Measurements from ENCODE around the gene PHACTR4.
"Not testable (repeated sequence)": the region's sequence is repeated elsewhere in the genome, so short reads cannot be mapped to it uniquely, and the experiment has no call there.

PHACTR4 gene

GRCh38 chr1:28505406-28506187 lies 136.1 kb downstream of the PHACTR4 start, which contains the start of gene RCC1:
Gene RCC1 (plus strand): TSS chr1:28506043. CDS start chr1:28529867, 23,824 bp downstream.
- DNase-seq: peak; percentile 92

- DNase-seq: no peak
These were observed 137.3 kb downstream of the PHACTR4 start for GRCh38 chr1:28506907-28507246.

DNA sequence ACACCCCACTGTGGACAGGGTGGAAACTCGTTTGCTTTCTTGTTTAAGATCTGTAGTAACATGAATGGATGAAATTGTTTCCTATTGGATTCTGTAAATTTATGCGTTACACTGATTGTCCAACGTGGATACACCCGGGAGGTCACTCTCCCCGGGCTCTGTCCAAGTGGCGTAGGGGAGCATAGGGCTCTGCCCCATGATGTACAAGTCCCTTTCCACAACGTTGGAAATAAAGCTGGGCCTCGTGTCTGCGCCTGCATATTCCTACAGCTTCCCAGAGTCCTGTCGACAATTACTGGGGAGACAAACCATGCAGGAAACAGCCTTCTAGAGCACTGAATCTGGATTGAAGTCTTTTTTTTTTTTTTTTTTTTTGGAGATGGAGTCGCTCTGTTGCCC lies 137.7 kb downstream of the PHACTR4 start:
- no peak for DNase-seq

DNA sequence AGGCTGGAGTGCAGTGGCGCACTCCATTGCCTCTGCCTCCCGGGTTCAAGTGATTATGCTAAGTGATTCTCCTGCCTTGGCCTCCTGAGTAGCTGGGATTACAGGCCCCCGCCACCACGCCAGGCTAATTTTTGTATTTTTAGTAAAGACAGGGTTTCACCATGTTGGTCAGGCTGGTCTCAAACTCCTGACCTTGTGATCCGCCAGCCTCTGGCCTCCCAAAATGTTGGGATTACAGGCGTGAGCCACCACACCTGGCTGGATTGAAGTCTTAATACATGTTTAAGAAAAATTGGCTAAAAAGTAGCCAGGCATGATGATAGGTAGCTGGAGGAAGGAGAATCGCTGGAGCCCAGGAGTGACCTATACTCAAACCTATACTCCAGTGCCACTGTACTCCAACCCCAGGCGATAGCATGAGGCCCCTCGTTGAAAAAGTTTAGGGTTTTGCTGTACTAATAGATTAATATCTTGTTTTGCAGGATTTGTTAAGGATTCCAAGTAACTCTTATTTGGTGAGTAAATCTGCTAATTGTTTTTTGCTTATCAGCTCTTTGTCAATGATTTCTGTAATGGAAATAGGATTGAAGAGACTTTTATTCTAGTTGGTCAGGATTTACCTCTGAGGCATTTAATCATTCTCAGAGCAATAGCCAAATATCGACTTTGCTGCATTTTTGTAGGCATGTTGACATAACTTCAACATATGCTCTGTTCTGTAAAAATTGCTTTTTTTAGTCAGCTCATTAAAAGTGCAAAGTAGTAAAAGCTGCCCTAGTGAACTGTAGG lies 138.3 kb downstream of the PHACTR4 start:
- no peak for DNase-seq

DNA sequence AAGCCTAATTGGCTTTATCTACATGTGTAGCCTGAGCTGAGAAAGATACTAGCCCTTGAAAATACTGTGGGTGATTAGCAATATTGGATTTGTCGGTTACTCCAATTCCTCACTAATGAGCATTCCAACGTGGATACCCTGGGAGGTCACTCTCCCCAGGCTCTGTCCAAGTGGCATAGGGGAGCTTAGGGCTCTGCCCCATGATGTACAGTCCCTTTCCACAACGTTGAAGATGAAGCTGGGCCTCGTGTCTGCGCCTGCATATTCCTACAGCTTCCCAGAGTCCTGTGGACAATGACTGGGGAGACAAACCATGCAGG lies 138.9 kb downstream of the PHACTR4 start:
- no peak for DNase-seq

GRCh38 chr1:28509705-28510272 lies 140.2 kb downstream of the PHACTR4 start:
- peak; percentile 16 for DNase-seq

DNA sequence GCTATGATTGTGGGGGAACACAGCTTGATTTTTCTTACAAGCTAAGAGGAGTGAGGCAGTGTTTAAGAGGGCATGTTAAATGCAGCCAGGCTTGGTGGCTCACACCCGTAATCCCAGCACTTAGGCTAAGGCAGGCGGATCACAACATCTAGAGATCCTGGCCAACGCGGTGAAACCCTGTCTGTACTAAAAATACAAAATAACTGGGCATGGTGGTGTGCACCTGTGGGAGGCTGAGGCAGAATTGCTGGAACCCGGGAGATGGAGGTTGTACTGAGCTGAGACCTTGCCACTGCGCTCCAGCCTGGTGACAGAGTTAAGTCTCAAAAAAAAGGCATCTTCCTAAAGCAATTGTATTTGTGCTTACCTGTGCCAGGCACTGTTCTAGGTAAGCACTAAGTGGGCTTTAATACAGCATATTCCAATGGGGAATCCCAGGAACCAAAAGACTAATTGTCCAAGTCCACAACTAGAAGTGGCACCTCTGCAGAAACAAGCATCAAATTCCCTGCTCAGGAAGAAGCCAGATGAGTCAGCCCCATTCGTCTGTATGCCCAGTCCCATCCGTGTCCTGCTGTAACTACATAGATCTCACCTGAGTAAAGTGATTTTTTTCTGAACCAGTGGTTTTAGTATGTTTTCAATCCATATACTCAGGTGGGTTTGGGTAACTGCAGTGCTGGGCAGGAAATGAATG lies 140.9 kb downstream of the PHACTR4 start:
- no peak for DNase-seq

DNA sequence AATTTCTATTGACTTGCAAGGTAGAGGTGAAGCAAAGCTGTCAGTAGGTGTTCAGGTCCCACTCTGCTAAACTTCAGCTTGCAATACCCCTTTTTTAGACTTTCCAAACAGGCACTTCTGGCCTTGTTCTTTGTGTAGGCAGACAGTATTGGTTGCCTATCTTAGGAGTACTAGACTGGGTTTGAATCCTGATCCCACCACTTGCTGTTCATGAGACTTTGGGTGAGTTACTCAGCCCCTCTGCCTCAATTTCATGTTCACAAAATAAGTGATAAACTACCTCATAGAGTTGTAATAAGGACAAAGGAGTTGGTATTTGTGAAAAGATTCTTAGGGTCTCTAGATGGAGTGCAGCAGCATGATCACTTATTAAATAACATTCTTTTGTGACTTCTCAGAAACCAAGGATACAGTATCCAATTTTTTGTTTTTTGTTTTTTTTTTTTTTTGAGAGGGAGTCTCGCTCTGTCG lies 141.5 kb downstream of the PHACTR4 start:
- no peak for DNase-seq

DNA sequence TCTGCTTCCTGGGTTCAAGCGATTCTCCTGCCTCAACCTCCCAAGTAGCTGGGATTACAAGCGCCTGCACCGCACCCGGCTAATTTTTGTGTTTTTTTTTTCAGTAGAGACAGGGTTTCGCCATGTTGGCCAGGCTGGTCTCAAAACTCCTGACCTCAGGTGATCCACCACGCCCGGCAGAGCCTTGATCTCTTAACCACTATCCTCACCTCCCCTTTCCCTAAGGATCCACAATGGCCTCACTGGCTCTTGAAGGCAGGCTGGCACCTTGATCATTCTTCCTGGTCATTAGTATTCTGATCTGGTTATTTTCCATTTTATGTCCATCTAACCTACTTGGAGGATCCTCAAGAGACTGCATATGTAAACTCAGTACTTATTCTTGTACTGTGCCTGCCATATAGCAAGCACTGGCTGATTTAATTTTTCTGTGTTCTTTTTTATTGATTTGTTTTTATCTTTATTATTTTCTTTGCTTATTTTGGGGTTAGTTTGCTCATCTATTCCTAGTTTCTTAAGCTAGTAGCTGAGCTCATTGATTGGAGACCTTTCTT lies 142.6 kb downstream of the PHACTR4 start:
- DNase-seq: no peak

GRCh38 chr1:28514445-28514933 lies 144.9 kb downstream of the PHACTR4 start:
- DNase-seq: not testable (repeated sequence)

DNA sequence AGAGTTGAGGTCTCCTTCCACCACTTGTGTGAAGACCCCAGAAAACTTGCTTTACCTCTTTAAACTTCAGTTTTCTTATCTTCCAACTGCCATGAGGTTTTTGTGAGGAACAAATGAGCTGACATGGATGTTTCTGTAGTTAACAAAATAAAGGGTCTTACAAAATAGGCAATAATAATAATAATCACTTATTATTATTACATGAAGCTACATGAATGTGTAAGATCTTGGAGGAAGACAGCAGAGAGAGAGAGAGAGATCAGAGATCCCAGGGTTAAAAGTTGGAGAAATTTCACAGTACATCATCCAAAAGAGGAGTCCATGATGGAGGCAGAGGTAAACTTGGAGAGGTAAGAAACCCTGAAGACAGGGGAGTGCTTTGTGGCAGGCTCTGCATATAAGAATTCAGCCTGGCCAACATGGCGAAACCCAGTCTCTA lies 147.0 kb downstream of the PHACTR4 start:
- DNase-seq: no peak

- DNase-seq: no peak
These were observed 148.1 kb downstream of the PHACTR4 start for GRCh38 chr1:28517649-28517999.

DNA sequence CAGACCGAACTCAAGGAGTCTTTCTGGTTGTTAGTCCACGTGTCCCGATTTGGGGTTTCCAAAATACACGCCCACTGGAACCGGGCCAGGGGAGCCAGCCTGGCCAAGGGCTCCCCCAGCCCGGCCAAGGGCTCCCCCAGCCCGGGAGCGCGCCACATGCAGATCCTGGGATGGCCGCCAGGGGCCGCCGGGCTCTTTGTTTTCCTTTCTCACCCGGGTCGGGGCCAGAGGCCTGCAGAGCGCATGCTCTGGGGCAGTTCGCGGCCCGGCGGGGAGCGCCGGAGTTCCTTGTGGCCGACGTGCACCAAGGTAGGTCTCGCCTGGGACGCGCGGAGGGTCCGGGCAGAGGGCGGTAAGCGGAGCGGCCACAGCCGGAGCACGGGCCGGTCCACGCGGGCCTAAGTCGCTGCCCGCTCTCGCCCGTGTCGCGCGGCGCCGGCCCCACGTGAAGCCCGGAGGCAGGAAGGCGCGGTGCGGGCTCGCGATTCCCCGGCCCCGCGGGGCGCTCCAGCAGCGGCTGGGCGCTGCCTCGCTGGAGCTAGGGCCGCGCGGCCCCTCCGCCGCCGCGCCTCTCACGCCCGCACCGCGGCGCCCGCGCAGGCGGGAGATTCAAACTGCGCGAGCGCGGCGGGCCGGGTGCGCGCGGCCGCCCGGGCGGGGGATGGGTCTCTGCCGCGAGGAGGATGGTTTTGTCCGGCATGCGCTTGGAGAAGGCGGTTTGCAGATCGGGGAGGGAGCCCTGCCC lies 148.6 kb downstream of the PHACTR4 start:
- DNase-seq: peak; percentile 80

DNA sequence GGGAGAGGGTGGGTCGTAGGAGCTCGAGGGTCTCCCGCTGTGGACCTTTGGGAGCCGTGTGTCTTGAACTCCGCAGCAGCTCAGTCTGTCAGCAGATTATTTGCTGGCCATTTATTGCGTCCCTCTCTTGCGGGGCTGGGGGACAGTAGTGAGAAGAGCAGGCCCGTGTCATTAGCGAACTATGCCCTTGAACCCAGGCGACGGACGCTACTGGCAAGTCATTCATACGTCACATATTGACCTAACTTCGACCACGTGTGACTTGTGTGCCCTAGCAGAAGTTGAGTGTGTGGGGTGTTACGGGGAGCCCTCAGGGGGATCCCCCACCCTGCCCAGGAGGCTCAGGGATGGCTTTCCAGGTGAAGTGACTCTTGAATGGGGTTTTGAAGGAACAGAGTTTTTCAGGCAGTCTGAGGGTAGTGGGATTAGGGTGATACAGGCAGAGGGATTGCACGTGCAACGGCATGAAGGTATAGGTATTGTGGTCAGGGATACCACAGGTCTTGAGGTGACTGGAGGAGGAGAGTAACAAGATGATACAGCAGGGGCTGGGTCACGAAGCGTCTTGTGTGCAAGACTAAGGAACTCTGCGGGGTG lies 149.3 kb downstream of the PHACTR4 start:
- DNase-seq: no peak

DNA sequence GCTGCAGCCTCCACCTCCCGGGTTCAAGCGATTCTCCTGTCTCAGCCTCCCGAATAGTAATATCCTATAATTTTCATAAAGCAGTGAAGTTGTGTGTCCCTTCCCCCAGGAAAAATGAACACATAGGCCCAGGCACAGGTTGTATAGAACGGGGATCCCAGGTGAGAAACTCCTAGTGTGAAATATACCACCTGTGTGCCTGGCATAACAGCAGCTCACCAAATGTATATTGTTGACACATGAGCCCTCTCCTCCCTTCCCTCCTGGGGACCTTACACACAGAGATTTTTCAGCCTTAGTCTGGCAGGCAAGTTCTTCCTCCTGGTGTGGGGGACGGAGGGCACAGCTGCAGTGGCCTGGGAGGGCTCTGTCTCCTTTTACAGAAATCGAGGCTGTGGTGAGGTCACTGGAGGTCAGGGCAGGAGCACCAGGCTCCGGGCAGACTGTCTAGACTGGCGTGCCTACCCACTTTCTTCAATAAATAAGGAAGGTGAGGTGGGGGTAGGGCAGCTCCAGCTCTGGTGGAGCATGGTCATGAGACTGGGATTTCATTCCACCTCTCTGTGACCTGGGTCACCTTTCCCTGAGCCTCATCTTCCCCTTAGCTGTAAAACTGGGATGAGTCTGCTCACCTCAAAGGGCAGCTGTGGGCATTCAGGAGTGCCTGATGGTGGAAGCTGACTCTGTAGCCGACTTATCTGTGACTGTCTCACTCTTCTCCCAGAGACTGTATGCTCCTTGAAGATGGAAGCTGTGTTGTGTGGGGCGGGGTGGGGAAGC lies 150.6 kb downstream of the PHACTR4 start:
- DNase-seq: no peak

GRCh38 chr1:28520796-28521195 lies 151.3 kb downstream of the PHACTR4 start:
- DNase-seq: not testable (repeated sequence)

GRCh38 chr1:28521502-28522164 lies 152.1 kb downstream of the PHACTR4 start:
- DNase-seq: no peak

DNA sequence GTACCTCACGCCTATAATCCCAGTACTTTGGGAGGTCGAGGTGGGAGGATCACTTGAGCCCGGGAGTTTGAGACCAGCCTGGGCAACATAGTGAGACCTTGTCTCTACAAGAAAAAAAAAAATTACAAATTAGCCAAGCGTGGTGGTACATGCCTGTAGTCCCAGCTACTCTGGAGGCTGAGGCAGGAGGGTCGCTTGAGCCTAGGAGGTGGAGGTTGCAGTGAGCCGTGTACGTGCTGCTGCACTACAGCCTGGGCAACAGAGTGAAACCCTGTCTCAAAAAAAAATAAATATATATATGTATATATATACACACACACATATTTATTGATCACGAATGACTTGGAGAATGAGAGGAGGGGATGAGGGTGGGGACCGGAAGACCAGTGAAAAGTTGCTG lies 153.0 kb downstream of the PHACTR4 start:
- not testable (repeated sequence) for DNase-seq

DNA sequence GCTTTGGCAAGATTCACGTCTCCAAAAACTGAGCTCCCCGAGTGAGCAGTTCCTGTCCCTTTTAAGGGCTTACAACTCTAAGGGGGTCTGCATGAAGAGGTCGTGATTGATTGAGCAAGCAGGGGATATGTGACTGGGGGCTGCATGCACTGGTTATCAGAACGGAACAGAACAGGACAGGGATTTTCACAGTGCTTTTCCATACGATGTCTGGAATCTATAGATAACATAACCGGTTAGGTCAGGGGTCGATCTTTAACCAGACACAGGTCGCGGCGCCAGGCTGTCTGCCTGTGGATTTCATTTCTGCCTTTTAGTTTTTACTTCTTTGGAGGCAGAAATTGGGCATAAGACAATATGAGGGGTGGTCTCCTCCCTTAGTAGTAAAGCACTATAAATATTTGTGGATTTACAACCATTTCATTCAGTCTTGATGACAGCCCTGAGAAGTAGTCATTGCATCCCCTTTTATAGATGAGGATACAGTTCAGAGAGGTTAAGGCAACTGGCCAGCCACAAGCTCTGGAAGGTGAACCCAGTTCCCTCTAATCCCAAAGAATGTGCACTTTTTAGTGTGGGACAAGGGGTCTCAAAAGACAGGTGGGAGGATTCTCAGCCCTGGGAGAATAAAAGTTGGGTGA lies 155.6 kb downstream of the PHACTR4 start:
- DNase-seq: not testable (repeated sequence)

GRCh38 chr1:28526886-28527285 lies 157.3 kb downstream of the PHACTR4 start:
- DNase-seq: no peak
